Osteoblast (primary cell): Measurements from ENCODE around the gene TRPC5OS. TPM values are rescaled to one million over a fixed set of nuclear protein-coding genes. Genes with fewer than 3 reads are reported as not detected.

Experiments used
- DNase-seq: peaks from one replicate; pipeline ENCODE4 v3.0.0; 2011; ENCODE audit warnings: low spot score, mixed read lengths; ENCODE audit not compliant: insufficient read length; ENCODE audit errors: missing footprints
- H2AFZ ChIP-seq: 2 replicates; pipeline ENCODE4 v1.6.0; 2011; ENCODE audit warnings: mild to moderate bottlenecking, low read length
- H3K27ac ChIP-seq: 2 replicates; pipeline ENCODE4 v1.5.1; 2011; ENCODE audit warnings: mild to moderate bottlenecking, low read depth, low read length, moderate library complexity
- H3K27me3 ChIP-seq: 2 replicates; pipeline ENCODE4 v1.6.0; 2012; ENCODE audit warnings: mild to moderate bottlenecking, control low read depth, inconsistent platforms, low read length, moderate library complexity; ENCODE audit not compliant: insufficient read depth
- H3K36me3 ChIP-seq: 2 replicates; pipeline ENCODE4 v1.5.1; 2011; ENCODE audit warnings: mild to moderate bottlenecking, low read length, control low read depth, moderate library complexity; ENCODE audit not compliant: insufficient read depth
- H3K4me1 ChIP-seq: 2 replicates; pipeline ENCODE4 v1.5.1; 2011; ENCODE audit warnings: mild to moderate bottlenecking, low read length, control low read depth, moderate library complexity; ENCODE audit not compliant: insufficient read depth
- H3K4me2 ChIP-seq: 2 replicates; pipeline ENCODE4 v1.6.0; 2011; ENCODE audit warnings: mild to moderate bottlenecking, low read length; ENCODE audit not compliant: insufficient read depth
- H3K4me3 ChIP-seq: fragments of 200-600 bp; sonication (generic); 3 replicates; pipeline ENCODE4 v1.5.1; 2012; ENCODE audit warnings: mild to moderate bottlenecking, low read length, inconsistent platforms; ENCODE audit not compliant: insufficient read depth
- H3K79me2 ChIP-seq: 2 replicates; pipeline ENCODE4 v1.6.0; 2012; ENCODE audit warnings: mild to moderate bottlenecking, low read length, control low read depth, inconsistent platforms; ENCODE audit not compliant: insufficient read depth
- H3K9me3 ChIP-seq: 2 replicates; pipeline ENCODE4 v1.5.1; 2011; ENCODE audit warnings: low read depth, low read length, control low read depth
- H4K20me1 ChIP-seq: 2 replicates; pipeline ENCODE4 v1.6.0; 2012; ENCODE audit warnings: mild to moderate bottlenecking, low read length, control low read depth; ENCODE audit not compliant: insufficient read depth
- total RNA-seq: library from RNA; depleted of rRNA; stranded (reverse); fragments of >200 nt; gene quantifications from 2 replicates; pipeline ENCODE4 v1.2.3, GENCODE V29; 2012
- TF ChIP-seq, protein P1 (sequence below): IDR thresholded peaks from 2 replicates; pipeline ENCODE4 v1.5.1; 2011; ENCODE audit warnings: mild to moderate bottlenecking, low read depth, low read length, moderate library complexity; ENCODE audit errors: extremely low read depth

TRPC5OS gene
- total RNA-seq, 1 donor, result not detected

DNA sequence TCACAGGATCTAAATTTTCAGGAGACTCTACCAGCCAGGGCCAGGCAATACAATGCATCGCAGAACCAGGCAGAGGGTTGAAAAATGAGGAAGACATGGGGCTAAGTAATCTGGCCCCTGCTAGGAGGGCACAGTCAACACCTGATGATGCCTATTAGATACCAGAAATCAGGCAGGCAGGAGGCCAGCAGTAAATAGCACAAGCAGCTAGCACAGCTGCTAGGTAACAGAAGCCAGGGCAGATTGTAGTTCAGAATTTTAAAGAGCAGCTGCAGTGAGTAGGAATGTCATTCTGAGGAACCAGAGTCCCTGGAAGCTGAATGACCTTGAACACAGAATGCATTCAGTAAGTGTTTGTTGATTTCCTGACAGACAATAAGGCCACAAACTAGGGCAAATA is 38.8 kb upstream of the TRPC5OS start:
- H3K27ac ChIP-seq, result no peak overlapping the region
- H3K9me3 ChIP-seq, result no peaks in the 10 kb centered on the region
- TF ChIP-seq, protein P1, sequence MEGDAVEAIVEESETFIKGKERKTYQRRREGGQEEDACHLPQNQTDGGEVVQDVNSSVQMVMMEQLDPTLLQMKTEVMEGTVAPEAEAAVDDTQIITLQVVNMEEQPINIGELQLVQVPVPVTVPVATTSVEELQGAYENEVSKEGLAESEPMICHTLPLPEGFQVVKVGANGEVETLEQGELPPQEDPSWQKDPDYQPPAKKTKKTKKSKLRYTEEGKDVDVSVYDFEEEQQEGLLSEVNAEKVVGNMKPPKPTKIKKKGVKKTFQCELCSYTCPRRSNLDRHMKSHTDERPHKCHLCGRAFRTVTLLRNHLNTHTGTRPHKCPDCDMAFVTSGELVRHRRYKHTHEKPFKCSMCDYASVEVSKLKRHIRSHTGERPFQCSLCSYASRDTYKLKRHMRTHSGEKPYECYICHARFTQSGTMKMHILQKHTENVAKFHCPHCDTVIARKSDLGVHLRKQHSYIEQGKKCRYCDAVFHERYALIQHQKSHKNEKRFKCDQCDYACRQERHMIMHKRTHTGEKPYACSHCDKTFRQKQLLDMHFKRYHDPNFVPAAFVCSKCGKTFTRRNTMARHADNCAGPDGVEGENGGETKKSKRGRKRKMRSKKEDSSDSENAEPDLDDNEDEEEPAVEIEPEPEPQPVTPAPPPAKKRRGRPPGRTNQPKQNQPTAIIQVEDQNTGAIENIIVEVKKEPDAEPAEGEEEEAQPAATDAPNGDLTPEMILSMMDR, result no peak

DNA sequence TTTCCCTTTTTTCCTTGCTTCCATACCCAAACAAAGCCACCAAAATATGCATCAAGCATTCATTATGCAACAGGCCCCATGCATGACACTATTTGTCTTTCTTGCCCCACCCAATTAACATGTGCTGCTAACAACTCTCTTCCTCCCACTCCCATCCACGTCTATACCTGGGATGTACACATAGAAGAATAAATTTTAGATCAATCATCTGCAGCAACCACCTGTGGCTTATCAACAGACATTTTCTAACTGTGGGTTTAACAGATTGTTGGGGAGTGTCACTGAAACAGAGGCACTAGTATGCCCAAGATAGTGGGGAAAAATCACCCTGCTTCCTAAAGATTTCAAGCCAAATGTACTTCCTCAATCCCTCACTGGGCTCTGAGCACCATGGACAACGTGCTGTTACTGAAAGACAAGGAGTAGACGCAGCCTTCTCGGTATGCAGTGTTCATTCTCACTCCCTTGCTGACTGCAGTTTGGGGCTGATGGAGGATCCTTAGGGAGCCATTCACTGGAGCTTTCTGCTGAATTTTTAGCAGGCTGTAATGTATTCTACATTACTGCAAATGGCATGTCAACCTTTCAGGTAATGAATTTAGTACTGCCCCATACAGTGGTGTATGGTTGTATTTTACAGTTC is 28.4 kb upstream of the TRPC5OS start:
- Histone ChIP-seq H3K9me3 (no peaks in the 10 kb centered on the region), H3K4me2 (no peak overlapping the region), H2AFZ (no peak overlapping the region), H3K27me3 (peaks cover 5% of the 10 kb centered on the region), H3K27ac (no peak overlapping the region), H3K79me2 (no peaks in the 10 kb centered on the region), H4K20me1 (no peaks in the 10 kb centered on the region), H3K4me1 (no peaks in the 10 kb centered on the region), H3K4me3 (no peak overlapping the region), H3K36me3 (no peaks in the 10 kb centered on the region)
- TF ChIP-seq, protein P1, result no peak
- no peak for DNase-seq

More for the DNA sequence above, 38.8 kb upstream of the TRPC5OS start:
- Histone ChIP-seq H3K4me1 (no peaks in the 10 kb centered on the region), H3K36me3 (no peaks in the 10 kb centered on the region), H3K4me2 (no peak overlapping the region), H3K27me3 (peaks cover 16% of the 10 kb centered on the region), H2AFZ (no peak overlapping the region), H3K79me2 (no peaks in the 10 kb centered on the region), H4K20me1 (no peaks in the 10 kb centered on the region), H3K4me3 (no peak overlapping the region)
- no peak for DNase-seq

DNA sequence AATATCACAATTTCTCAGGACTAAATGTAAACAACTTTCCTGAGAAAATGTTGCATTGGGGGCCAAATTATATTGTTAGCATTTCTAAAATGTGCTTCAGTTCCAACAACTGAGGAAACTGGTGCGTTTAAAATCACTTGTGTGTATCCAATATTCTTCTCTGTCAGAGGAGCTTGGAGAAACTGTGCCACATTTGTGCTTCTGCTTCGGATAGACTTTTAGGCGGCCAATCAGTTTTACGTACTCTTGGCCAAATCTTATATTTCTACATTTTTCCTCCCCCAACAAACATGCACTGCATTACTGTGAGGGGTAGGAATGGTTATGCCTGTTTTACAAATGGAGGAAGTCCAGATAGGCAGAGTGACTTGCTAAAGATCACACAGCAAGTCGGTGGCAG is 27.4 kb upstream of the TRPC5OS start:
- Histone ChIP-seq H4K20me1 (no peaks in the 10 kb centered on the region), H3K4me3 (no peak overlapping the region), H3K4me1 (no peaks in the 10 kb centered on the region), H3K36me3 (no peaks in the 10 kb centered on the region), H3K4me2 (no peak overlapping the region), H2AFZ (no peak overlapping the region), H3K27ac (no peak overlapping the region), H3K9me3 (no peaks in the 10 kb centered on the region), H3K79me2 (no peaks in the 10 kb centered on the region), H3K27me3 (peaks cover 3% of the 10 kb centered on the region)
- DNase-seq, result no peak
- TF ChIP-seq, protein P1, result no peak

DNA sequence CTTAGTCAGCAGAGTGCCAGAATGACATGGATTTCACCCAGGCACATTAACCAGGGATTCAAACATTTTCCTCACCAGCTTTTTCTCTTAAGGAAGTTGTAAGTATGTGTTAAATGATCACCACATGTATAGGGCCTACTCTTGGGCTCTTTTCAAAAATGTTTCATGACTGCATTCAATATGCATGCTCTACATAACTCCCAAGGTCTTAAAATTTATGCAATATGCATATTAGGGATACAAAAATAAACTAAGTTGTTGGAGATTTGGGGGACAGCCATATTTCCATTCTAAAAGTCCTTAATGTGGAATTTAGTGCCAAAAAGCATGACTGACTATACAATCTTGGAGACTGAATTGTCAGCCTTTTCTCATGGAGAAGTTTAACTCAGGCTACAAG is 25.0 kb upstream of the TRPC5OS start:
- H3K27ac ChIP-seq, result no peak overlapping the region
- H2AFZ ChIP-seq, result no peak overlapping the region
- H4K20me1 ChIP-seq, result no peaks in the 10 kb centered on the region
- TF ChIP-seq, protein P1, result no peak
- H3K36me3 ChIP-seq, result no peaks in the 10 kb centered on the region
- H3K4me1 ChIP-seq, result no peaks in the 10 kb centered on the region
- H3K9me3 ChIP-seq, result no peaks in the 10 kb centered on the region
- H3K27me3 ChIP-seq, result peaks cover 6% of the 10 kb centered on the region
- no peak for DNase-seq
- H3K4me3 ChIP-seq, result no peak overlapping the region
- no peaks in the 10 kb centered on the region for H3K79me2 ChIP-seq
- no peak overlapping the region for H3K4me2 ChIP-seq
